Mucosa of rectum (tissue), 2 donors: ENCODE results near the gene ZWINT.
A peak's percentile ranks its signal among the peaks of the same experiment; 100 is the strongest.

Experiments
- H3K27ac ChIP-seq, 2 donors: one replicate each; pipeline ENCODE4 v1.7.0; 2013; ENCODE audit warnings: inconsistent platforms in 2 of 2, low read depth in 2 of 2, low read length in 2 of 2
- H3K27me3 ChIP-seq, 2 donors: one replicate each; pipeline ENCODE4 v1.7.0; 2013; ENCODE audit warnings: low read length in 2 of 2; ENCODE audit not compliant: control insufficient read depth in 2 of 2, insufficient read depth in 2 of 2
- H3K36me3 ChIP-seq, 2 donors: one replicate each; pipeline ENCODE4 v1.7.0; 2013; ENCODE audit warnings: low read length in 2 of 2; ENCODE audit not compliant: control insufficient read depth in 2 of 2, insufficient read depth in 2 of 2
- H3K4me1 ChIP-seq, 2 donors: one replicate each; pipeline ENCODE4 v1.7.0; 2013; ENCODE audit warnings: low read length in 2 of 2, mild to moderate bottlenecking in 1 of 2; ENCODE audit not compliant: control insufficient read depth in 2 of 2, insufficient read depth in 2 of 2
- H3K4me3 ChIP-seq, 2 donors: one replicate each; pipeline ENCODE4 v1.7.0; 2013; ENCODE audit warnings: low read length in 2 of 2
- H3K9ac ChIP-seq, 2 donors: one replicate each; pipeline ENCODE4 v1.7.0; 2013; ENCODE audit warnings: low read length in 2 of 2, low read depth in 1 of 2, mild to moderate bottlenecking in 1 of 2
- H3K9me3 ChIP-seq, 2 donors: one replicate each; pipeline ENCODE4 v1.7.0; 2013; ENCODE audit warnings: low read length in 2 of 2; ENCODE audit not compliant: control insufficient read depth in 2 of 2
- donor health status: healthy.
- donor health status: Normal muscosa, but diverticular disease.

ZWINT gene, protein sequence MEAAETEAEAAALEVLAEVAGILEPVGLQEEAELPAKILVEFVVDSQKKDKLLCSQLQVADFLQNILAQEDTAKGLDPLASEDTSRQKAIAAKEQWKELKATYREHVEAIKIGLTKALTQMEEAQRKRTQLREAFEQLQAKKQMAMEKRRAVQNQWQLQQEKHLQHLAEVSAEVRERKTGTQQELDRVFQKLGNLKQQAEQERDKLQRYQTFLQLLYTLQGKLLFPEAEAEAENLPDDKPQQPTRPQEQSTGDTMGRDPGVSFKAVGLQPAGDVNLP

DNA sequence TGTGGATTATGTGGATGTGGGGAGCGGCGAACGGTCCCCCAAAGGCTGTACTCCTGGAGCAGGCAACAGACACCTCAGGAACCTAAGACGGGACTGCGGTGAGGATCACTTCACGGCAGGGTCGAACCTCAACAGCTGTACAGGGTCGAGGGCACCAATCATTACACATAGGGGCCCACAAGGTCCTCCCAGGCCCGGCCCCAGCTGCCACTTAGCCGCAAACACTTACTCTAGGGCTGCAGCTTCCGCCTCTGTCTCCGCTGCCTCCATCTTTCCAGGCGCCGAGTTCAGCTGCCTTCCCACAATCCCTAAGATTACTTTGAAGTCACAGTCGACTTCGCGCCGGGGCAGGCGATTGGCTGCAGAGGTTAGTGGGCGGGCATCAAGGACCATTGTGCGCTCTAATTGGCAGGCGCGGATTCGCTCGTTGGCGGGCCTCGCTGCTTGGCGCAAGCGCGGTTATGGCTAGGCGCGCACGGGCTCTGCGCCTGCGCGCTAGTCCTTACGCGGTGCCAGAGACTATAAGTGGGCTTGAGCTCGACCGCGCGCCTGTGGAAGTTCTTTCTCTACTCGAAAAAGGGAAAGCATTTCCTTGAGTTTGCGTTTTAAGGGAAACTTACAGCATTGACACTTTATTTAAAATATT, at the start of gene ZWINT:
Gene ZWINT (minus strand): TSS at position 293 of the 646 bp plus-strand sequence. CDS start 23 bp downstream, at position 270.
- peak within 1 kb of the TSS in 1 of 2 donors; percentile 14 for H3K27ac ChIP-seq
- H3K9ac ChIP-seq = peak within 1 kb of the TSS; percentile 68 to 72
- no peaks in the 10 kb centered on the region for H3K27me3 ChIP-seq
- peaks cover 3 to 4% of the 10 kb centered on the region in 2 donors for H3K36me3 ChIP-seq
- H3K9me3 ChIP-seq = no peaks in the 10 kb centered on the region
- H3K4me3 ChIP-seq = peak within 1 kb of the TSS; percentile 79 to 94
- peaks cover 5 to 6% of the 10 kb centered on the region in 2 donors for H3K4me1 ChIP-seq

DNA sequence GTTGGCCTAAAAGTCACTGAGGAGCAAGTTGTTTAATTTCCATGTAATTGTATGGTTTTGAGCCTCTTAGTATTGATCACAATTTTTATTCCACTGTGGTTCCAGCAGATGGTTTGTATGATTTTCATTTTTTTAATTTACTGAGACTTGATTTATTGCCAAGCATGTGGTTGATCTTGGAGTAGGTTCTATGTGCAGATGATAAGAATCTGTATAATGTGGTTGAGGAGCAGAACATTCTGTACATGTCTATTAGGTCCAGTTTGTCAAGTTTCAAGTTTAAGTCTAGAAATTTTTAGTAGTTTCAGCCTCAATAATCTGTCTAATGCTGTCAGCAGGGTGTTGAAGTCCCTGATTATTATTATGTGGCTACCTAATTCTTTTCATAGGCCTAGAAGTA, 22.7 kb upstream of the ZWINT start:
- no peaks in the 10 kb centered on the region for H3K4me1 ChIP-seq
- no peak overlapping the region for H3K4me3 ChIP-seq
- H3K9ac ChIP-seq = no peak overlapping the region
- H3K9me3 ChIP-seq = no peaks in the 10 kb centered on the region
- no peak overlapping the region for H3K27ac ChIP-seq
- H3K27me3 ChIP-seq = no peaks in the 10 kb centered on the region
- H3K36me3 ChIP-seq = no peaks in the 10 kb centered on the region

DNA sequence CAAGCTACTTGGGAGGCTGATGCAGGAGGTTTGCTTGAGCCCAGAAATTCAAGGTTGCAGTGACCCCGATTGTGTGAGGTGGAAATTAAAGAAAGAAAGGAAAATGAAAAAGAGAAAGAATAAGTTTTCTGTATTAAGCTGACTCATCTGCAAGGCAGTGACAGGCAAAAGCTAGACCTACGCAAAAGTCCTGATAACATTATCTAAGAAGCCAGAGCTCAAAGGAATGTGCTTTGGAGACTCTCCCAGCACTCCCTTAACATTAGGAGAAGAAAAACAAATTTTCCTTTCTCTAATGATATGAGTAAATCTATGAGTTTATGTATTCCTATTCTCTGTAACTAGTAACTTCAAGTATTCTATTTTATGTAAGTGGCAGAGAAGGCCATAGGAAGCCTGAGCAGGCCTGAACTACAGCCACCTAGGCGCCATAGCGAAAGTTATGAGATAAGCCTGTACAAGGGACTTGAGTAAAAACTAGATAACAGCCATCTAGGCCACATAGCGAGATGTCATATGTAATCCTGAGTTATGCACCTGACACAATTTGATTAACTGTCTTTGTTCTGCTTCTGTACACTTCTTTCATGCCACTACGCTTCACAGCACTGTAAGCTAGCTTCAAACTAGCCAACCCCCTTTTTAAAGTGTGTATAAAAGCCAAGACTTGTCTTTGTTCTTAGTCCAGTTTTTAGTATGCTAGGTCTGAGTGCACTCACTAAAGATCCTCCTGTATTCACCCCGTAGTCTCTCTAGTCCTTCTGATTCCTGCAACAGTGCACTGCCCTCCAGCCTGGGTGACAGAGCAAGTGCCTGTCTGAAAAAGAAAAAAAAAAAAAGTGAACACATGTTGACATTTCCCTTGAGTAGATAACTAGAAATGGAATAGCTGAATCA, 9.4 kb upstream of the ZWINT start:
- no peaks in the 10 kb centered on the region for H3K4me1 ChIP-seq
- no peaks in the 10 kb centered on the region for H3K36me3 ChIP-seq
- no peak overlapping the region for H3K4me3 ChIP-seq
- no peak overlapping the region for H3K9ac ChIP-seq
- H3K27me3 ChIP-seq = no peaks in the 10 kb centered on the region
- peaks cover 2 to 7% of the 10 kb centered on the region in 2 donors for H3K9me3 ChIP-seq
- no peak overlapping the region for H3K27ac ChIP-seq

DNA sequence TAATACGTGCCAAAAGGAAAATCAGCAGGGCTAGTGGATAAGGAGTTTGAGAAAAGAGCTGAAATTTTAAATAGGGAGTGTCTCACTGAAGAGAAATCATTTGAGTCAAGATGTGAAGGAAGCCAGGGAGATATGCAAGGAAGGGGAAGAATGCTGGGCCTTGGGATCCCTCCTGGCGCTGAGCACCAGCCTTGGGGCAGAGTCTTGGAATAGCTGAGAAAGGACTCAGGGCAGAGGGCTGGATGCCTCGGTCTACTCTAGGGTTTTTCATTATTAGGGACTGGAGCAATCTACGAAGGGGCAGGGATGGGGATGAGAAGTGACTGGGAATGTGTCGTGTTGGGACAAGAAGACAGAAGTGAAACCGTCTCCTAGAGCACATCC, 484 bp downstream of the ZWINT start:
- Histone ChIP-seq H3K9ac (peak overlapping the region; percentile 68 to 72), H3K4me1 (peaks cover 5 to 6% of the 10 kb centered on the region in 2 donors), H3K27me3 (no peaks in the 10 kb centered on the region), H3K36me3 (peaks cover 3 to 4% of the 10 kb centered on the region in 2 donors), H3K9me3 (no peaks in the 10 kb centered on the region), H3K4me3 (peak overlapping the region; percentile 79 to 94), H3K27ac (no peak overlapping the region)

DNA sequence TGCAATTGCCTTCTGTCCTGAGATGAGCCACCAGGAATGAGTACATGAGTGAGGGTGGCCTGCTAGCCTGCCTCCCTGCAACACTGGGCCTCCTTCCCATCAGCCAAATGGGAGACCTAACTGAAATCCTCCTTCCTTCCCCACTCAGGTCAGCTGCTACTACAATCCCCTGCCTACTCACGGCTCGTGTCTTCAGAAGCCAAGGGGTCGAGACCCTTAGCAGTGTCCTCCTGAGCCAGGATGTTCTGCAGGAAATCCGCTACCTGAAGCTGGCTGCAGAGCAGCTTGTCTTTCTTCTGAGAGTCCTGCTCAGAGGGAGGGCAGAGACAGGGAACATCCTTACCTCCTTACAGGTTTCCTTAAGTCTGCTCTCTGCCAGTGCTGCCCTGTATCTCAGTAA, 1.2 kb downstream of the ZWINT start:
- H3K9ac ChIP-seq = no peak overlapping the region
- no peak overlapping the region for H3K27ac ChIP-seq
- no peaks in the 10 kb centered on the region for H3K27me3 ChIP-seq
- H3K4me1 ChIP-seq = peaks cover 5 to 6% of the 10 kb centered on the region in 2 donors
- no peaks in the 10 kb centered on the region for H3K9me3 ChIP-seq
- H3K4me3 ChIP-seq = peak overlapping the region in 1 of 2 donors; percentile 94
- peaks cover 3 to 4% of the 10 kb centered on the region in 2 donors for H3K36me3 ChIP-seq

DNA sequence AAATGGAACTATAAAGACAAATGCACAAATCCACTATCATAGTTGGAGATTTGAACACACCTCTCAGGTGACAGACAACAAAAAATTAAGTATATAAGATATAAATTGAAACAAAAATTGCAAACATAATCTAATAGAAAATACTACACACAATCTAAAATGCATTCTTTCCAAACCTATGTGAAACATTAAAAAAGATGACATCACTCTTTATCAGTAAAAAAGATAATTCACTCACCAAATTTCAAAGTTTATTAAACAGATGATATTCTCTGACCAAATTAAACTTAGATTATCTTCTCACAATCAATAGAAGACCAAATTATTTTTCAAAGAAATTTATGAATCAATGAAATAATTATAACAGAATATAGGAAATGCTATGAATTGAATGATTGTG, 4.0 kb downstream of the ZWINT start:
- Histone ChIP-seq H3K4me1 (peaks cover 5 to 6% of the 10 kb centered on the region in 2 donors), H3K9me3 (no peaks in the 10 kb centered on the region), H3K9ac (no peak overlapping the region), H3K36me3 (peaks cover 3 to 4% of the 10 kb centered on the region in 2 donors), H3K4me3 (no peak overlapping the region), H3K27ac (no peak overlapping the region), H3K27me3 (no peaks in the 10 kb centered on the region)

DNA sequence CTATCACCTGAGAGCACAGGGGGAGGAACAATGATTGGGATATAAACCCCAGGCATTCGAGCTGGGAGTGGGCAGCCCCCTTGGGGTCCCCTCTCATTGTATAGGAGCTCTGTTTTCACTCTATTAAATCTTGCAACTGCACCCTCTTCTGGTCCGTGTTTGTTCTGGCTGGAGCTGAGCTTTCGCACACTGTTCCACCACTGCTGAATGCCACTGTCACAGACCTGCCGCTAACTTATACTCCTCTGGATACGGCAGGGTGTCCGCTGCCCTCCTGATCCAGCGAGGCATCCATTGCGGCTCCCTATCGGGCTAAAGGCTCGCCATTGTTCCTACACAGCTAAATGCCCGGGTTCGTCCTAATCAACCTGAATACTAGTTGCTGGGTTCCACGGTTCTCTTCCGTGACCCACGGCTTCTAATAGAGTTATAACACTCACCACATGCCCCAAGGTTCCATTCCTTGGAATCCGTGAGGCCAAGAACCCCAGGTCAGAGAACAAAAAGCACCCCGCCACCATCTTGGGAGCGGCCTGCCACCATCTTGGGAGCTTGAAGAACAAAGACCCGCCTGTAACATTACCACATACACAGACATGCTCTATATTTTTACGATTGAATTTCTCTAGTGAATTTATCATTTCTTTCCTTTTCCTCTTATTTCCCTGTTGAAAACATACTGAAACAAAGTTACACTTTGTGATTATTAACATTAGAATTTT, 9.0 kb downstream of the ZWINT start:
- no peak overlapping the region for H3K4me3 ChIP-seq
- no peak overlapping the region for H3K27ac ChIP-seq
- no peaks in the 10 kb centered on the region for H3K4me1 ChIP-seq
- H3K36me3 ChIP-seq = no peaks in the 10 kb centered on the region
- H3K9ac ChIP-seq = no peak overlapping the region
- no peaks in the 10 kb centered on the region for H3K27me3 ChIP-seq
- no peaks in the 10 kb centered on the region for H3K9me3 ChIP-seq

DNA sequence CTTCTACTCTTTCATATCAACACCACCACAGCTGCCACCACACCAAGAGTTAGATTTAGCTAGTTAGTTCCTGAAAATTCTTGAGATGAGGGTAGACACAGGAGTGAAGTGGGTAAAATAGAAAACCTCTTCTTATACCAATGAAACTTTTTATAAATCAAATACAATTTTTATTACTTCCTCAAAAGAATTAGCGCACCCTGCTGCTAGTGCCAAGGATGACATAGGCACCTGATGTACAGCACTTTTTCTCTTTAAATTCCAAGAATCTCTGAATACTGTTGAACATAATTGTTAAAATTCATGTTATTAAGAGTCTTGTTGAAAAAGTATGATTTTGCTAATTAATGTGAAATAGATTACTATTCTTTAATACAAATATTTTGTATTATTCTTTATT, 11.4 kb downstream of the ZWINT start:
- Histone ChIP-seq H3K9ac (no peak overlapping the region), H3K27me3 (no peaks in the 10 kb centered on the region), H3K4me3 (no peak overlapping the region), H3K4me1 (no peaks in the 10 kb centered on the region), H3K36me3 (no peaks in the 10 kb centered on the region), H3K27ac (no peak overlapping the region), H3K9me3 (no peaks in the 10 kb centered on the region)

DNA sequence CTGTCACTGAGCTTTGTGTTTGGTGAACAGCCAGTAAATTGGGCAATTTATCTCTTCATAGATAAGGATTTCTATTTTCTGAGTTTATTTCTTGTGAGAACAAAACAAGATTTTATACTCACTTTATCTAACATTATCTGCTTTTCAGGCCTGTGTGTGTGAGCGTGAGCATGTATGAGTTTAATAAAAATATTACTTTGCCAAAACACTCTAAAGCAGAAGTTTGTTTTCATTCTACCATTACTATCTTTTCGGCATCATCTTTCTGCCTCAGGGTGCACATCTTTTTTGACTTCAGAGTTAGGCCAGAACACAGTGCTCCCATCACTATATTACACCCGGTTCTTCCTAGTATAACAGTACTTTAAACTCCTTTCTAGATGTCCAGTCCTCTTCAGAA, 13.0 kb downstream of the ZWINT start:
- Histone ChIP-seq H3K4me1 (no peaks in the 10 kb centered on the region), H3K9ac (no peak overlapping the region), H3K4me3 (no peak overlapping the region), H3K36me3 (no peaks in the 10 kb centered on the region), H3K27ac (no peak overlapping the region), H3K9me3 (no peaks in the 10 kb centered on the region), H3K27me3 (no peaks in the 10 kb centered on the region)
